Activated CD8-positive, alpha-beta T cell treated with anti-CD3 and anti-CD28 coated beads for 36 hours (primary cell): ENCODE results near the gene RNF130. TPM values are rescaled to one million over a fixed set of nuclear protein-coding genes. Genes with fewer than 3 reads are reported as not detected.
"Not testable (repeated sequence)": the region's sequence is repeated elsewhere in the genome, so short reads cannot be mapped to it uniquely, and the experiment has no call there.

Source experiments
- ATAC-seq: fragments of 200-7000 bp; cut with Tn5 transposase; one replicate; pipeline ENCODE4 v1.10.0; 2021; ENCODE audit warnings: mild to moderate bottlenecking, moderate library complexity
- CTCF ChIA-PET: fragments of 350-600 bp; sonication (Branson Sonifier 250); formaldehyde crosslinking; loops from one replicate; lab custom pipeline; 2021; ENCODE audit warnings: antibody characterized with exemption; lab: Charles Lee
- POLR2A ChIA-PET: fragments of 350-600 bp; sonication (Branson Sonifier 250); formaldehyde crosslinking; loops from one replicate; lab custom pipeline; 2021; ENCODE audit warnings: antibody characterized with exemption; lab: Charles Lee
- DNase-seq: peaks from one replicate; pipeline ENCODE4 v3.0.0-alpha.2; 2020
- H3K27ac Mint-ChIP-seq: one replicate; pipeline ENCODE4 v1.8.0; 2021; ENCODE audit warnings: mild to moderate bottlenecking, mixed read lengths
- H3K27me3 Mint-ChIP-seq: one replicate; pipeline ENCODE4 v1.8.0; 2021; ENCODE audit warnings: mixed read lengths
- H3K36me3 Mint-ChIP-seq: one replicate; pipeline ENCODE4 v1.8.0; 2021; ENCODE audit warnings: low read depth, mixed read lengths
- H3K4me1 Mint-ChIP-seq: one replicate; pipeline ENCODE4 v1.8.0; 2021; ENCODE audit warnings: low read depth, mixed read lengths
- H3K4me3 Mint-ChIP-seq: one replicate; pipeline ENCODE4 v1.8.0; 2021; ENCODE audit warnings: mild to moderate bottlenecking, moderate library complexity, mixed read lengths
- H3K9me3 Mint-ChIP-seq: one replicate; pipeline ENCODE4 v1.8.0; 2021; ENCODE audit warnings: mixed read lengths
- CTCF ChIP-seq: fragments of 200-600 bp; IDR thresholded peaks from one replicate; pipeline ENCODE4 v1.8.0; 2022; ENCODE audit warnings: antibody characterized with exemption, mild to moderate bottlenecking
- intact Hi-C: fragments of 100-400 bp; cut with micrococcal nuclease; formaldehyde crosslinking; loops from one replicate; pipeline ENCODE4 v1.10.0; 2022
- total RNA-seq, 2 experiments: library from RNA; stranded (reverse); gene quantifications; one replicate each; pipeline ENCODE4 v1.2.3, GENCODE V29; 2021

The RNF130 gene
- total RNA-seq, 2 experiments from 2014 or later, result 10.1 to 10.6 TPM

GRCh38 chr5:179967489-179967888, 104.1 kb downstream of the RNF130 start:
- Mint-ChIP-seq H3K27ac (no peak overlapping the region), H3K27me3 (no peaks in the 10 kb centered on the region), H3K36me3 (peaks cover 17% of the 10 kb centered on the region), H3K4me1 (peaks cover 10% of the 10 kb centered on the region), H3K9me3 (no peaks in the 10 kb centered on the region), H3K4me3 (no peak overlapping the region)
- POLR2A ChIA-PET, result no interaction called here
- ATAC-seq, result no peak
- DNase-seq, result no peak
- CTCF ChIA-PET, result no interaction called here
- intact Hi-C loops, result no loop called here
- TF ChIP-seq CTCF, result no peak

- H3K36me3 Mint-ChIP-seq, result peaks cover 17% of the 10 kb centered on the region
- no peaks in the 10 kb centered on the region for H3K4me1 Mint-ChIP-seq
- no peak for TF ChIP-seq CTCF
- no peaks in the 10 kb centered on the region for H3K9me3 Mint-ChIP-seq
- intact Hi-C loops, result no loop called here
- no peaks in the 10 kb centered on the region for H3K27me3 Mint-ChIP-seq
- DNase-seq (no peak), ATAC-seq (no peak)
- no peak overlapping the region for H3K27ac Mint-ChIP-seq
- POLR2A ChIA-PET, result no interaction called here
- CTCF ChIA-PET, result no interaction called here
- no peak overlapping the region for H3K4me3 Mint-ChIP-seq
Observed at GRCh38 chr5:179964015-179964414, 107.5 kb downstream of the RNF130 start.

- DNase-seq, result no peak
- Mint-ChIP-seq H3K27ac (no peak overlapping the region), H3K4me3 (no peak overlapping the region), H3K9me3 (no peaks in the 10 kb centered on the region), H3K27me3 (no peaks in the 10 kb centered on the region), H3K4me1 (no peaks in the 10 kb centered on the region), H3K36me3 (peaks cover 17% of the 10 kb centered on the region)
- CTCF ChIA-PET, result no interaction called here
- POLR2A ChIA-PET, result no interaction called here
- no peak for TF ChIP-seq CTCF
- no peak for ATAC-seq
- intact Hi-C loops, result no loop called here
Observed at GRCh38 chr5:179963375-179963774, 108.2 kb downstream of the RNF130 start.

GRCh38 chr5:179960204-179960831, 111.2 kb downstream of the RNF130 start:
- intact Hi-C loops, result no loop called here
- no peaks in the 10 kb centered on the region for H3K9me3 Mint-ChIP-seq
- no peaks in the 10 kb centered on the region for H3K4me1 Mint-ChIP-seq
- H3K27ac Mint-ChIP-seq, result no peak overlapping the region
- CTCF ChIA-PET, result interaction anchor here (1.5 kb wide), 1 partner anchor 131 kb away, joined by 3 read pairs; no protein-coding TSS in a partner anchor
- no peaks in the 10 kb centered on the region for H3K27me3 Mint-ChIP-seq
- H3K36me3 Mint-ChIP-seq, result peaks cover 8% of the 10 kb centered on the region
- POLR2A ChIA-PET, result no interaction called here
- no peak for ATAC-seq
- no peak overlapping the region for H3K4me3 Mint-ChIP-seq
- DNase-seq, result no peak
- no peak for TF ChIP-seq CTCF

GRCh38 chr5:179959641-179960040, 111.9 kb downstream of the RNF130 start:
- ChIA-PET POLR2A (no interaction called here), CTCF (interaction anchor here (1.5 kb wide), 1 partner anchor 132 kb away, joined by 3 read pairs; no protein-coding TSS in a partner anchor)
- ATAC-seq (no peak), DNase-seq (no peak)
- Mint-ChIP-seq H3K27me3 (no peaks in the 10 kb centered on the region), H3K9me3 (no peaks in the 10 kb centered on the region), H3K27ac (no peak overlapping the region), H3K4me1 (no peaks in the 10 kb centered on the region), H3K36me3 (peaks cover 8% of the 10 kb centered on the region), H3K4me3 (no peak overlapping the region)
- no peak for TF ChIP-seq CTCF
- intact Hi-C loops, result no loop called here

- intact Hi-C loops, H3K4me3 Mint-ChIP-seq, H3K27ac Mint-ChIP-seq, H3K9me3 Mint-ChIP-seq, H3K36me3 Mint-ChIP-seq, DNase-seq, POLR2A ChIA-PET, ATAC-seq, H3K27me3 Mint-ChIP-seq, H3K4me1 Mint-ChIP-seq: not testable (repeated sequence)
- CTCF ChIA-PET, result interaction anchor here (1.5 kb wide), 1 partner anchor 132 kb away, joined by 3 read pairs; no protein-coding TSS in a partner anchor
Observed at GRCh38 chr5:179959118-179959517, 112.4 kb downstream of the RNF130 start.
